Renal cortex interstitium (tissue), 15 donors: ENCODE measurements around the gene RPS2. TPM values are rescaled to one million over a fixed set of nuclear protein-coding genes. Genes with fewer than 3 reads are reported as not detected.
"Not testable (repeated sequence)": the region's sequence is repeated elsewhere in the genome, so short reads cannot be mapped to it uniquely, and the experiment has no call there.

Experiments used
- DNase-seq, 11 donors: peaks; one replicate each; pipeline ENCODE4 v3.0.0-alpha.2; 2013; ENCODE audit warnings: low read depth in 9 of 11, low spot score in 4 of 11; ENCODE audit errors: extremely low read depth in 1 of 11
- long read RNA-seq, 16 experiments: transcript quantifications; one replicate each; lab custom pipeline, GENCODE V29; 2026
- polyA plus RNA-seq, 3 donors: library from polyadenylated mRNA; unstranded; fragments of 120-200 nt; gene quantifications; one replicate each; pipeline ENCODE4 v1.2.1, GENCODE V29; 2013; ENCODE audit not compliant: insufficient read length in 3 of 3

Gene RPS2
- polyA plus RNA-seq = 1,000 to 10,000 TPM; 1,794 to 2,026 (median 1,887) TPM
- long read RNA-seq, donor 1, transcript RPS2-203 (3 exons, 878 nt) = minor isoform, 5 of 2,113 reads
- long read RNA-seq, donor 1, transcript RPS2-201 (7 exons, 985 nt) = major isoform, 1,235 of 2,113 reads
- long read RNA-seq, donor 1, partial matches to known transcripts = 809 of 2,113 reads
- long read RNA-seq, donor 1, other reads (novel, unspliced or antisense) = 63 of 2,113 reads
- long read RNA-seq, donor 2, transcript RPS2-203 (3 exons, 878 nt) = minor isoform, 6 of 2,272 reads
- long read RNA-seq, donor 2, transcript RPS2-201 (7 exons, 985 nt) = major isoform, 1,331 of 2,272 reads
- long read RNA-seq, donor 2, partial matches to known transcripts = 861 of 2,272 reads
- long read RNA-seq, donor 2, other reads (novel, unspliced or antisense) = 72 of 2,272 reads
- long read RNA-seq, donor 3, transcript RPS2-203 (3 exons, 878 nt) = minor isoform, 6 of 3,191 reads
- long read RNA-seq, donor 3, transcript RPS2-201 (7 exons, 985 nt) = major isoform, 2,025 of 3,191 reads
- long read RNA-seq, donor 3, partial matches to known transcripts = 1,040 of 3,191 reads
- long read RNA-seq, donor 3, other reads (novel, unspliced or antisense) = 119 of 3,191 reads
- long read RNA-seq, donor 4, transcript RPS2-203 (3 exons, 878 nt) = minor isoform, 5 of 2,007 reads
- long read RNA-seq, donor 4, transcript RPS2-201 (7 exons, 985 nt) = major isoform, 1,246 of 2,007 reads
- long read RNA-seq, donor 4, partial matches to known transcripts = 690 of 2,007 reads
- long read RNA-seq, donor 4, other reads (novel, unspliced or antisense) = 66 of 2,007 reads
- long read RNA-seq, donor 5 = 0 reads
- long read RNA-seq, donor 6, transcript RPS2-201 (7 exons, 985 nt) = major isoform, 1,195 of 2,236 reads
- long read RNA-seq, donor 6, transcript RPS2-203 (3 exons, 878 nt) = minor isoform, 9 of 2,236 reads
- long read RNA-seq, donor 6, partial matches to known transcripts = 943 of 2,236 reads
- long read RNA-seq, donor 6, other reads (novel, unspliced or antisense) = 85 of 2,236 reads
- long read RNA-seq, donor 7, transcript RPS2-201 (7 exons, 985 nt) = major isoform, 1,396 of 2,365 reads
- long read RNA-seq, donor 7, partial matches to known transcripts = 900 of 2,365 reads
- long read RNA-seq, donor 7, other reads (novel, unspliced or antisense) = 66 of 2,365 reads
- long read RNA-seq, donor 8 = 0 reads
- long read RNA-seq, donor 9, transcript RPS2-203 (3 exons, 878 nt) = minor isoform, 7 of 2,090 reads
- long read RNA-seq, donor 9, transcript RPS2-201 (7 exons, 985 nt) = major isoform, 1,200 of 2,090 reads
- long read RNA-seq, donor 9, partial matches to known transcripts = 826 of 2,090 reads
- long read RNA-seq, donor 9, other reads (novel, unspliced or antisense) = 53 of 2,090 reads
- long read RNA-seq, donor 10, transcript RPS2-201 (7 exons, 985 nt) = major isoform, 1,137 of 2,046 reads
- long read RNA-seq, donor 10, partial matches to known transcripts = 796 of 2,046 reads
- long read RNA-seq, donor 10, other reads (novel, unspliced or antisense) = 108 of 2,046 reads
- long read RNA-seq, donor 11, transcript RPS2-201 (7 exons, 985 nt) = major isoform, 1,159 of 1,739 reads
- long read RNA-seq, donor 11, partial matches to known transcripts = 520 of 1,739 reads
- long read RNA-seq, donor 11, other reads (novel, unspliced or antisense) = 56 of 1,739 reads
- long read RNA-seq, donor 12, transcript RPS2-201 (7 exons, 985 nt) = major isoform, 607 of 1,173 reads
- long read RNA-seq, donor 12, partial matches to known transcripts = 553 of 1,173 reads
- long read RNA-seq, donor 12, other reads (novel, unspliced or antisense) = 12 of 1,173 reads
- long read RNA-seq, donor 13 = 0 reads
- long read RNA-seq, donor 14, transcript RPS2-201 (7 exons, 985 nt) = major isoform, 1,339 of 2,088 reads
- long read RNA-seq, donor 14, partial matches to known transcripts = 679 of 2,088 reads
- long read RNA-seq, donor 14, other reads (novel, unspliced or antisense) = 70 of 2,088 reads
- long read RNA-seq, donor 15, transcript RPS2-201 (7 exons, 985 nt) = major isoform, 726 of 1,082 reads
- long read RNA-seq, donor 15, partial matches to known transcripts = 334 of 1,082 reads
- long read RNA-seq, donor 15, other reads (novel, unspliced or antisense) = 21 of 1,082 reads
- long read RNA-seq, donor 16, transcript RPS2-203 (3 exons, 878 nt) = minor isoform, 7 of 5,675 reads
- long read RNA-seq, donor 16, transcript RPS2-201 (7 exons, 985 nt) = major isoform, 3,636 of 5,675 reads
- long read RNA-seq, donor 16, partial matches to known transcripts = 1,826 of 5,675 reads
- long read RNA-seq, donor 16, other reads (novel, unspliced or antisense) = 205 of 5,675 reads

- DNase-seq = peak; percentile 94 to 99 (median 98)
These were observed at the start of gene RPS2 for GRCh38 chr16:1964506-1965395. RPS2 (minus strand) TSS chr16:1964826; CDS start chr16:1964625, 201 bp downstream.

GRCh38 chr16:2013527-2013926 is 48.9 kb upstream of the RPS2 start:
- DNase-seq = no peak

GRCh38 chr16:2011726-2012125 is 47.1 kb upstream of the RPS2 start:
- DNase-seq = not testable (repeated sequence)

- DNase-seq = peak in 5 of 11 donors; percentile 73 to 84 (median 82)
These were observed 45.3 kb upstream of the RPS2 start, which contains the start of gene ZNF598 for GRCh38 chr16:2009791-2010510. ZNF598 (minus strand) TSS chr16:2009821.

- no peak for DNase-seq
These were observed 44.6 kb upstream of the RPS2 start for GRCh38 chr16:2009164-2009711.

- DNase-seq = no peak
These were observed 44.1 kb upstream of the RPS2 start for GRCh38 chr16:2008631-2009163.

GRCh38 chr16:2008009-2008526 is 43.4 kb upstream of the RPS2 start:
- DNase-seq = no peak

GRCh38 chr16:2007081-2007836 is 42.6 kb upstream of the RPS2 start:
- DNase-seq = no peak

GRCh38 chr16:2006317-2006716 is 41.7 kb upstream of the RPS2 start:
- no peak for DNase-seq

- no peak for DNase-seq
These were observed 41.0 kb upstream of the RPS2 start for GRCh38 chr16:2005646-2006045.

GRCh38 chr16:2004795-2005517 is 40.3 kb upstream of the RPS2 start:
- no peak for DNase-seq

- DNase-seq = peak in 8 of 11 donors; percentile 68 to 89 (median 78)
These were observed 39.4 kb upstream of the RPS2 start for GRCh38 chr16:2003827-2004641.
